ENCODE data around the gene MAP3K6.
"Not testable (repeated sequence)": the region's sequence is repeated elsewhere in the genome, so short reads cannot be mapped to it uniquely, and the experiment has no call there.

MAP3K6 gene

DNA sequence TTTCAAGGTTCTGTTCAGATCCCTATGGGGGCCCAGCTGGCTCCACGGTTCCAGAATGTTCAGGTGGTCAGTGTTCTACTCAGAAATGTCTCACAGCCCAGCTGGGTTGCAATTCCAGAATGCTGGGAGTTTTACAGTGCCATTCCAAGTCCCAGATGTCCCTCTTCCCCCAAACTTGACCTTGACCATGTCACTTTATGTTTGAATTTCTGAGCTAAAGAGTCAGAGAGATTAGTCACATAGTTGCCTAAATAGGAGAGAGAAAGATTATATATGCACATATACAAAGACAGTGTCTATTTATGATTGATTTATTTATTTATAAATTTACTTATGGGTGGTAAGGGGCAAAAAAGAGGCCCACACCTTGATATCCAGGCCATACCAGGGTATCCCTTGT, 28.2 kb upstream of the MAP3K6 start:
- no peak for DNase-seq

GRCh38 chr1:27394282-27394658, 27.5 kb upstream of the MAP3K6 start:
- DNase-seq, result no peak

GRCh38 chr1:27393641-27394281, 27.0 kb upstream of the MAP3K6 start:
- no peak for DNase-seq

GRCh38 chr1:27392778-27393635, 26.2 kb upstream of the MAP3K6 start:
- no peak for DNase-seq

DNA sequence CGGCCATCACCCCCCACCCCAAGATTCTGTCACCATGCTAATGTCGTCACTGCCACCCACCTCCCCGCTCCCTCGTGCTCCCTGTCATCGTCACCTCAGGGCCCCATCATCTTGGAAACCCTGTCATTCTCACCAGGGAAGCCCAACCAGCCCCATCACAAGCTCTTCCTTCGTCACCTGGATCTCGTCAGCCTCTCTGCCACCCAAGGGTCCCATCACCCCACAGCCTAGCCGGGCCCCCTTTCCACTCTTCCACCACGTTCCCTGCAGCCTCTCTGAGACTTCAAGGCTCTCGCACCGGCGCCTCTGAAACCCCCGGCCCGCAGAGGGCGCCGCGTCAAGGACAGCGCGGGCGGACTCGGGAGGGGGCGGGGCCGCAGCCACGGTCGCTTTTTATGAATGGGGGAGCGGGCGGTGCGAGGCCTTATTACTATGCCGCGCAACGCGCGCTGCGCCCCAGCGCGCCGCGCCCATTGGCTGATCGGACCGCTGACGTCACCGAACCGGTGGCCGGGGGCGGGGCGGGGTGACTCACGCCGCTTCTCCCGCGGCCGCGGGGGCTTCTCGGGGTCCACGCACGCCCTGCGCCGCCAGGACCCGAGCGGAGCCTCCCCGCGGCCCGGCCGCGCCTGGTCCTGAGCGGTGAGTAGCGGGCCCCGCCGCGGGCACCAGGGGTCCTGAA, 25.5 kb upstream of the MAP3K6 start, which contains the start of gene GPR3:
Gene GPR3 (plus strand): TSS at position 527 of the 682 bp plus-strand sequence. CDS start 1,177 bp downstream, outside the sequence.
- peak; percentile 81 for DNase-seq

DNA sequence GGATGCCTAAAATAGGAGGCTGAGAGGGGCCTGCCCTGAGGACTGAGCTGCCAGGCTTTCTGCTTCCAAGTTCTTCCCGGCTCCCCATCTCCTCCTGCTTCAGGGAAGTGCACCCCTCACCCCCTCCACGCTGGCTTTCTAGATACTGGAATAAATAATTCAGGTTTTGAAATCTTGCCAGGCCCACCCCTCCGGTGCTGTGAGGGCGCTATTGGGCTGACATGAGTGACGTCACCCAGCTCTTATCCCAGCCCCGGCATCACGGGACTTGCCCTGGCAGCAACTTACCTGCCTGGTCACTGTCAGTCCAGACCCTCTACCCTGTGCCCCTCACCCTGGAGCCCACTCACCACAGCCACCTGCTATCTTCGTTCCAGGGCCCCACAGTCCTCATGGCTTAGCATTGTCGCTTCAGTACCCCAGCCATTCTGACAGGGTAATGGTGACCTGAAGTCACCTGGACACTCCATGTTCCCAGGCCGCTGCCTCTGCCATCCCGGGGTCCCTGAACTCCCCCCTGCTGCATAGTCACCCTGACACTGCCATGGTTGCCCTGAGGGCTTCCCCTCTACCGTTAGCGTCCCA, 24.8 kb upstream of the MAP3K6 start:
- no peak for DNase-seq

GRCh38 chr1:27388337-27389005, 21.7 kb upstream of the MAP3K6 start:
- no peak for DNase-seq

DNA sequence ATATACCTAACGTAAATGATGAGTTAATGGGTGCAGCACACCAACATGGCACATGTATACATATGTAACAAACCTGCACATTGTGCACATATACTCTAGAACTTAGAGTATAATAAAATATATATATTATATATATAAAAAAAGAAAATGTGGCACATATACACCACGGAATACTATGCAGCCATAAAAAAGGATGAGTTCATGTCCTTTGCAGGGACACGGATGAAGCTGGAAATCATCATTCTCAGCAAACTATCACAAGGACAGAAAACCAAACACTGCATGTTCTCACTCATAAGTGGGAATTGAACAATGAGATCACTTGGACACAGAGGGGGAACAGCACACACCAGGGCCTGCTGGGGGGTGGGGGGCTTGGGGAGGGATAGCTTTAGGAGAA, 18.0 kb upstream of the MAP3K6 start:
- not testable (repeated sequence) for DNase-seq

- no peak for DNase-seq
These were observed 16.9 kb upstream of the MAP3K6 start for GRCh38 chr1:27383661-27384060.

DNA sequence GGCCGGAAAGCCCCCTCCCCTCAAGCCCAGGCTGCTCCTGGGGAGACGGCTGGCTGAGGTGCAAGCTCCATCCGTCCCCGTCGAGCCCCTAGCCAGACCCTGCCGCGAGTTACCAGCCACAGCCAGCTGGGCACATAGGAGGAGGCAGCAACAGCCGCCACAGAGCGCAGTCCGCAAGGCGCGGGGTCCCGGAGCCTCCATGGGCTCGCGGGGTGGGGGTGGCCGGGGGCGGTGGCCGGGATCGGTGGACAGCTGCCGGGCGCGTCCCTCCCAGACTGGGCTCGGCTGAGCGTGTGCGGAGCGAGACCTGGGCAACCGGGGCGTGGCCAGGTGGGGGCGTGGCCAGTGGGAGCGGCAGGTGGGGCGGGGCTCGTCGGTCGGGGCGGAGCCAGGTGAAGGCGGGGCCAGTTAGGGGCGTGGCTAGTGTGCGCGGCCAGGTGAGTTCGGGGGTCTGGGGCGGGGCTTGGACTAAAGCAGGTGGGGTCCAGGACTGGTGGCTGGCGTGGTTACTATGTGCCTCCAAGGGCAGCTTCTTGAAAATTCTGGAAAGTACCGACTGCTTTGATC, 16.4 kb upstream of the MAP3K6 start, which contains the start of gene CD164L2:
Gene CD164L2 (minus strand): TSS at position 295 of the 567 bp plus-strand sequence. CDS start 94 bp downstream, at position 201.
- DNase-seq, result no peak

GRCh38 chr1:27381969-27382762, 15.4 kb upstream of the MAP3K6 start:
- no peak for DNase-seq

- no peak for DNase-seq
These were observed 14.3 kb upstream of the MAP3K6 start for GRCh38 chr1:27380766-27381733.

DNA sequence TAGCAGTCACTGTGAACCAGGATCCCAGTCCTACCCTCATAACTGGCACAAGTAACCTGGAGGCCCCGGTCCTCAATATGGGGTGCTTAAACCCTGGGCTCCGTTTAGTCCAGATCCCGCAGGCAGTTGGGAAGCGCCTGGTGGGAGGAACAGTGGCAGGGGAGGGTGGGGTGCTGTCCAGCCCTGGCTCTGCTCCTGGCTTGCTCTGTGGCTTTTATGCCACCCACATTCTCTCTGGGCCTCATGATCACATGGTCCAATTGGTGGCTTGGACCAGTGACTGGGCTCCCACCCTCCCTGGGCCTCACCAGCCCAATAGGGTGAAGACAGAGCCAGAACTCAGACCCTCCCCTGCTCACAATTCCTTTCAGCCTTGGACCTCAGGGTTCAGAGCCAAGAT, 13.5 kb upstream of the MAP3K6 start:
- no peak for DNase-seq

DNA sequence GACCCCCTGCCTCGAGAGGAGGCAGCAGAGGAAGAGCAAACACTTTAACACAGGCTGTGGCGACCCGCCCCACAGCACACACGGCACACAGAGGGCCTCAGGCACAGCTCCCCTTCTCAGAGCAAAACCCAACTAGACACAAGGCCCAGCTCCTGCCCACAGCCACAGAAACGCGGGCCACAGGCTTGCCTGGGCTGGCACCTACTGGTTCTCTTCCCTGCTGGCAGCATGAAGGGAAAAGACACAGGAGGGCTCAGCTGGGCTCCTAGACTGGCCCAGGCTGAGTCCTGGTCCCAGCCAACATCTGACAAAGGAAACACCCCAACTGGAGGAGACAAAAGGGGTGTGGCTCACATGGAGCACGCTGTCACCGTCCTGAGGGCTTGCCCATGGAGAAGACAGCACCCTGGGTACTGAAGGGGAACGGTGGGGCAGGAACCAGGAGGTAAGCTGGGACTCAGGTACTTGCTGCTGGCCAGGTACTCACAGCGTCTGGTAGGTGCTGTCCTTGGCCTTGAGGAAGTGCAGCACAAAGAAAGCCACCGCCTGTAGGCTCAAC, 12.9 kb upstream of the MAP3K6 start:
- no peak for DNase-seq

DNA sequence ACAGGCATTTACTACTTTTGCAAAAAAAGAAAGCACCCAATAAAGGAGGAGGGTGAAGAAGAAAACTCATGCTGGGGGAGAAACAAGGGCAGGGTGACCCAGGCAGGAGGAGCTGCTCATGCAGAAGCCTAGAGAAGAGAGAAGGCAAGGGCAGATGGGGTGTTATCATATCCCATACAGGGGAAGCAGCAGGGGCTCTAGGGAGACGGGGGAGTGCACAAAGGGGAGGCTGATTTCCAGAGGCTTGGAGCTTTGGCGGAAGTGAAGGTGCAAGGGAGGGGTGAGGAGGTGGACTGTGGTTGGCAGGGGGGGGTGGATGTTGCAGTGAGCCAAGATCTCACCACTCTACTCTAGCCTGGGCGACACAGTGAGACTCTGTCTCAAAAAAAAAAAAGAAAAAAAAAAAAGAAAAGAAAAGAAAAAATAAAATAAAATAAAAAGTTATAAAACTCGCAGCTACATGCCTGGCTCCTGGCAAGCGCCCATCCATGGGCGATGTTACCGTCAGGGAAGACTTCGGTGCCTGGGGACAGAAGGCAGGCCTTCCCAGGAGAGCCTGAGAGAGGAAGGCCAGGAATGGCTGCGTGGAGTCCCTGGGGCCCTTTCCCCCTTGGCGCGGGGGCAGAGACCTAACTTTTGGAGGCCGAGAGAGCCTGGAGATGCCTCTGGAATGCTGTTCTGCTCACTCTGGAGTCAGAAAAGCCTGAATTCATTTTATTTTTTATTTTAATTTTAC, 11.2 kb upstream of the MAP3K6 start:
- no peak for DNase-seq

DNA sequence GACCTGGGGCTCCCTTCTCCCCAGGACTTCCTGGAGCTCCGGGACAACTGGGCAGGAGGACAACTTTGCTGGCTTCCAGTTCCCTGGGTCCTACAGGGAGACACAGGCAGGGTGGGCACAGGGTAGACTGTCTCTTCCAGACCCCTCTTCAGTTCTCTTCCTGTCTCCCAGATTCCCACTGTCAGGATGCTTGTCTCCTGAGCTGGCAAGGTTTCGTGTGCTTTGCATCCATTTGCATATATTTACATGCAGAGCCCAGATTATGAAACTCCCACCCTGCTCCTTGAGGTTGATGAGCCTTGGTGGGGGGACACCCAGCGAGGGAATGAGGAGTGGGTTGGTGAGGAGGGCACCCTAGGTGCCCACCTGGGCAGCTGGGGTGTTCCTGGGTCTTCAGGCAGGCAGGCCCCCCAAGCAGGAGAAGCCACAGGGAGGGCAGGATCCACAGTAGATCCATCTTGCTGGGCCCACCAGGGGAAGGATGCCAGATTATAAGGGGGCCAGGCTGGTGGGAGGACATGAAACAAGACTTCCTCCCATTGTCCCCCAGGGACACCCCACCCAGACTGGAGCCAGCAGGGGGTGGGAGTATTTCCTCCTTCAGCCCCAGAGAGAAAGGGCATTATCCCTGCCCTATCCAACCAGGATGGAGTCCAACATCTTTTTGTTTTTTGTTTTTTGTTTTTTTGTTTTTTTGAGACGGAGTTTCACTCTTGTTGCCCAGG, 7.8 kb upstream of the MAP3K6 start, which contains the start of gene FCN3:
Gene FCN3 (minus strand): TSS at position 463 of the 725 bp plus-strand sequence. CDS start 6 bp downstream, at position 457.
- DNase-seq, result no peak

GRCh38 chr1:27372808-27373690, 6.3 kb upstream of the MAP3K6 start:
- no peak for DNase-seq
